ENCODE measurements around the gene RNF115.

RNF115 gene

DNA sequence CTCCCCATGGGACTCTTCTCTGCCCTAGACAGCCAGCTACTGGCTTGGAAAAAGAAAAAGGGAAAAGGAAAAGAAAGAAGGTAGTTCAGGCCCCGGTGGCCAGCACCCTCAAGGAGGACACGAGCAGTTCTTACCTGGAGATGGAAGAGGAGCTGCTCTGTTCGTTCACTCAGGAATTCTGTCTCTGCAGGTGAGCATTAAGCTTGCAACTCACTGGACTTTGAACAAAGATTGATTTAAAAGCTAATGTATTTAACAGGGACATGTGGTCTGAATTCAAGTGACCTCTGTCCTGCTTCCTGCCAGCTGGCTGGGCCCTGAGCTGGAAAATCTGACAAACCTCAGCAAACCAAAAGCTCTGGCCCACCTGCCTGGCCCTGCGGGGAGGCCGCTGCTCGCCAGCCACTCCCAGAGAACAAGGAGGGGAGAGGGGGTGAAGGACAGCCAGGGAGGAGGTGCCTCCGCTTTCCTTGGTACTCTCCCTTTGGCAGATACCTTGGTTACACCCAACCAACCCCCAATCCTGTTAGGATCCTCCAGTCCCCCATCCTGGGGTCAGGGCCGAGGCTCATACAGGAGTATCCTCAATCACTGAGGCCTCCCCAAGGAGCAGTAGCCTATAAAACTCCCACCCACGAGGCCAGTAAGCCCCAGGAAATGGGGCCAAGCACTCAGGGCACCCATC is 116.6 kb downstream of the RNF115 start, which contains the start of gene PDZK1:
Gene PDZK1 (minus strand): TSS at position 186 of the 685 bp plus-strand sequence. CDS start 19,347 bp downstream, outside the sequence.
- Histone ChIP-seq H3K27ac (replicated peaks; ENCODE audit: low read length) (no peak within 1 kb of the TSS), H3K14ac (ENCODE audit: low read length) (no peak within 1 kb of the TSS), H3K9ac (ENCODE audit: low read depth, low read length, poor library complexity) (no peak within 1 kb of the TSS), H3K36me3 (replicated peaks in 1 of 2; ENCODE audit: control insufficient read depth in 2 of 2, insufficient read depth in 2 of 2, low read length in 2 of 2) (no peaks in the 10 kb centered on the region), H2AFZ (ENCODE audit: low read length) (peak within 1 kb of the TSS; percentile 32), H3K4ac (ENCODE audit: low read length) (no peak within 1 kb of the TSS), H3K4me2 (ENCODE audit: insufficient read depth, low read length, poor library complexity, severe bottlenecking) (no peak within 1 kb of the TSS), H4K91ac (ENCODE audit: low read depth, low read length, poor library complexity) (no peak within 1 kb of the TSS), H3K23ac (ENCODE audit: low read depth, low read length, poor library complexity) (no peak within 1 kb of the TSS), H3K18ac (ENCODE audit: low read length) (peak within 1 kb of the TSS; percentile 32), H3K9me3 (replicated peaks in 1 of 2; ENCODE audit: control insufficient read depth in 2 of 2, insufficient read depth in 1 of 2, low read depth in 1 of 2, low read length in 2 of 2) (no peaks in the 10 kb centered on the region), H3K79me1 (ENCODE audit: low read depth, low read length) (no peaks in the 10 kb centered on the region), H3K4me3 (ENCODE audit: low read length in 2 of 2) (no peak within 1 kb of the TSS), H4K8ac (ENCODE audit: low read depth, low read length) (no peak within 1 kb of the TSS), H2AK5ac (ENCODE audit: low read depth, low read length) (peak within 1 kb of the TSS; percentile 5), H2BK5ac (ENCODE audit: low read length) (no peak within 1 kb of the TSS), H2BK120ac (ENCODE audit: low read depth, low read length) (no peak within 1 kb of the TSS), H3K4me1 (ENCODE audit: control insufficient read depth in 2 of 2, insufficient read depth in 1 of 2, low read depth in 1 of 2, low read length in 2 of 2) (peaks cover 7 to 9% of the 10 kb centered on the region in 2 donors), H2BK15ac (ENCODE audit: low read length) (no peak within 1 kb of the TSS), H3K27me3 (ENCODE audit: control insufficient read depth in 3 of 3, insufficient read depth in 3 of 3, low read depth in 1 of 3, low read length in 3 of 3) (peaks cover 0 to 14% (median 0%) of the 10 kb centered on the region in 3 experiments), H2BK12ac (ENCODE audit: low read length) (no peak within 1 kb of the TSS)
- WGBS, 2 donors (ENCODE audit: extremely low coverage in 2 of 2, insufficient read length in 2 of 2, insufficient replicate concordance in 1 of 2), result no CpG with 5 or more reads among the region's 9 CpGs
- DNase-seq (ENCODE audit: low spot score), result no peak

DNA sequence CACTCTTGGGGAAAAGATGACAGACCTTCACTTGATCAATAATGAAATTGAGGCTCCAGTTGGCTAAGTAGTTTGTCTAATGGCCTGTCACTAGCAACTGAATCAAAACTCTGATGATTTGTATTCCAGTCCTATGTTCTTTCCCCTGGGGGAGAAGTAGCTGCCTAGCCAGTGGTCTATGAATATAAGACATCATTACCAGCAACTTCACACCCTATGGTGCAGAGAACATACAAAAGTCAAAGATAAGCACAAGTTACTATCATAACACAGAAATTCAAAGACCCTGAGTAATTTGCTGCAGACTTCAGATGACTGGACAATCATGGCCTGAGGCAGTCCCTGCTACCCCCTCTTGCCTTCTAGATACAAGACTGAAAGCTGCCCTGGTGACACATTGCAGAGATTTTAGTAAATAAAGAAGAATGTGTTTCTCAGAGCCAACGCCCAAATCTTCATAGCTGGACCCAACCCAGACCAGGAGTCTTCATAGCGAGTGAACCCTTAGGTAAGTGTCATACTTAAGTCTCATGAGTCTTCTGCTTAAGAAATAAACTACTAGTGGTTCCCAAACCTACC is 117.7 kb downstream of the RNF115 start:
- Histone ChIP-seq H2AFZ (ENCODE audit: low read length) (no peak overlapping the region), H3K36me3 (replicated peaks in 1 of 2; ENCODE audit: control insufficient read depth in 2 of 2, insufficient read depth in 2 of 2, low read length in 2 of 2) (no peaks in the 10 kb centered on the region), H2BK12ac (ENCODE audit: low read length) (no peak overlapping the region), H3K27ac (replicated peaks; ENCODE audit: low read length) (no peak overlapping the region), H3K4me1 (ENCODE audit: control insufficient read depth in 2 of 2, insufficient read depth in 1 of 2, low read depth in 1 of 2, low read length in 2 of 2) (peaks cover 7 to 9% of the 10 kb centered on the region in 2 donors), H3K14ac (ENCODE audit: low read length) (no peak overlapping the region), H3K23ac (ENCODE audit: low read depth, low read length, poor library complexity) (no peak overlapping the region), H3K18ac (ENCODE audit: low read length) (no peak overlapping the region), H2BK5ac (ENCODE audit: low read length) (no peak overlapping the region), H3K9me3 (replicated peaks in 1 of 2; ENCODE audit: control insufficient read depth in 2 of 2, insufficient read depth in 1 of 2, low read depth in 1 of 2, low read length in 2 of 2) (no peaks in the 10 kb centered on the region), H2AK5ac (ENCODE audit: low read depth, low read length) (no peak overlapping the region), H3K79me1 (ENCODE audit: low read depth, low read length) (no peaks in the 10 kb centered on the region), H3K4ac (ENCODE audit: low read length) (no peak overlapping the region), H4K8ac (ENCODE audit: low read depth, low read length) (no peak overlapping the region), H3K27me3 (ENCODE audit: control insufficient read depth in 3 of 3, insufficient read depth in 3 of 3, low read depth in 1 of 3, low read length in 3 of 3) (peaks cover 0 to 14% (median 0%) of the 10 kb centered on the region in 3 experiments), H3K4me2 (ENCODE audit: insufficient read depth, low read length, poor library complexity, severe bottlenecking) (no peak overlapping the region), H2BK120ac (ENCODE audit: low read depth, low read length) (no peak overlapping the region), H2BK15ac (ENCODE audit: low read length) (no peak overlapping the region), H3K4me3 (ENCODE audit: low read length in 2 of 2) (no peak overlapping the region), H3K9ac (ENCODE audit: low read depth, low read length, poor library complexity) (no peak overlapping the region), H4K91ac (ENCODE audit: low read depth, low read length, poor library complexity) (no peak overlapping the region)
- whole genome bisulfite sequencing, 2 donors (ENCODE audit: extremely low coverage in 2 of 2, insufficient read length in 2 of 2, insufficient replicate concordance in 1 of 2), result no CpG with 5 or more reads among the region's 2 CpGs
- DNase-seq (ENCODE audit: low spot score), result no peak

DNA sequence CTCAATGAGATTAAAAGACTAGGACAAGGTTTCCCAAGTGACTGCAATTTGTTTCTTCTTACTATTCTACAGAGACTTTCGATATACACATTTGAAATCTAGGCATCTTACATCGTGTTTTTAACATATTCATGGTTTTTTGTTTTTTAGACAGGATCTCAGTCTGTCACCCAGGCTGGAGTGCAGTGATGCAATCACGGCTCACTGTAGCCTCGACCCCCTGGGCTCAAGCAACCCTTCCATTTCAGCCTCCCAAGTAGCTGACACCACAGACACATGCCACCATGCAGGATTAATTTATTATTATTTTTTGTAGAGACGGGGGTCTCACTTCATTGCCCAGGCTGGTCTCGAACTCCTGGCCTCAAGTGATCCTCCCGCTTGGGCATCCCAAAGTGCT is 118.3 kb downstream of the RNF115 start:
- Histone ChIP-seq H3K79me1 (ENCODE audit: low read depth, low read length) (no peaks in the 10 kb centered on the region), H3K4me1 (ENCODE audit: control insufficient read depth in 2 of 2, insufficient read depth in 1 of 2, low read depth in 1 of 2, low read length in 2 of 2) (peaks cover 7 to 9% of the 10 kb centered on the region in 2 donors), H2AK5ac (ENCODE audit: low read depth, low read length) (no peak overlapping the region), H4K8ac (ENCODE audit: low read depth, low read length) (no peak overlapping the region), H4K91ac (ENCODE audit: low read depth, low read length, poor library complexity) (no peak overlapping the region), H3K9ac (ENCODE audit: low read depth, low read length, poor library complexity) (no peak overlapping the region), H2BK15ac (ENCODE audit: low read length) (no peak overlapping the region), H2BK12ac (ENCODE audit: low read length) (no peak overlapping the region), H2AFZ (ENCODE audit: low read length) (no peak overlapping the region), H3K9me3 (replicated peaks in 1 of 2; ENCODE audit: control insufficient read depth in 2 of 2, insufficient read depth in 1 of 2, low read depth in 1 of 2, low read length in 2 of 2) (no peaks in the 10 kb centered on the region), H3K4me2 (ENCODE audit: insufficient read depth, low read length, poor library complexity, severe bottlenecking) (no peak overlapping the region), H3K27me3 (ENCODE audit: control insufficient read depth in 3 of 3, insufficient read depth in 3 of 3, low read depth in 1 of 3, low read length in 3 of 3) (peaks cover 0 to 14% (median 0%) of the 10 kb centered on the region in 3 experiments), H3K23ac (ENCODE audit: low read depth, low read length, poor library complexity) (no peak overlapping the region), H3K14ac (ENCODE audit: low read length) (no peak overlapping the region), H2BK120ac (ENCODE audit: low read depth, low read length) (no peak overlapping the region), H3K4me3 (ENCODE audit: low read length in 2 of 2) (no peak overlapping the region), H3K36me3 (replicated peaks in 1 of 2; ENCODE audit: control insufficient read depth in 2 of 2, insufficient read depth in 2 of 2, low read length in 2 of 2) (no peaks in the 10 kb centered on the region), H2BK5ac (ENCODE audit: low read length) (no peak overlapping the region), H3K4ac (ENCODE audit: low read length) (no peak overlapping the region), H3K18ac (ENCODE audit: low read length) (no peak overlapping the region), H3K27ac (replicated peaks; ENCODE audit: low read length) (no peak overlapping the region)
- WGBS, 2 donors (ENCODE audit: extremely low coverage in 2 of 2, insufficient read length in 2 of 2, insufficient replicate concordance in 1 of 2), result no CpG with 5 or more reads among the region's 7 CpGs
- no peak for DNase-seq (ENCODE audit: low spot score)

DNA sequence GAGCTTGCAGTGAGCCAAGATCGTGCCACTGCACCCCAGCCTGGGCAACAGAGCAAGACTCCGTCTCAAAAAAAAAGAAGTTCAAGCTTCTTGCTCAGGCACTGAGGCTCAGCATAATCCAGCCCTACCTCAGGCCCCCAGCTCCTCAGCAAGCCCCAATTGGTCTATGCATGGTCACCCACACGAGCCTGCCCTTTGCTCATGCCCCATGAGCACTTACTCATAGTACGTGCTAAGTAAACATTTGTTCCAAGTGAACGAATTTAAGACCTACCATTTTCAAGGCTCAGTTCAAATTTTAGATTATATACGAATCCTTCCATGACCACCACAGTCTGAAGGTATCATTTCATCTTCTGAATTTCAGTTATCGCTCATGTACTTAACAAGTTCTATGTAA is 121.1 kb downstream of the RNF115 start:
- Histone ChIP-seq H2BK12ac (ENCODE audit: low read length) (no peak overlapping the region), H4K91ac (ENCODE audit: low read depth, low read length, poor library complexity) (no peak overlapping the region), H3K14ac (ENCODE audit: low read length) (no peak overlapping the region), H2AK5ac (ENCODE audit: low read depth, low read length) (no peak overlapping the region), H2AFZ (ENCODE audit: low read length) (no peak overlapping the region), H3K79me1 (ENCODE audit: low read depth, low read length) (no peaks in the 10 kb centered on the region), H3K4me2 (ENCODE audit: insufficient read depth, low read length, poor library complexity, severe bottlenecking) (no peak overlapping the region), H3K23ac (ENCODE audit: low read depth, low read length, poor library complexity) (no peak overlapping the region), H3K27me3 (ENCODE audit: control insufficient read depth in 3 of 3, insufficient read depth in 3 of 3, low read depth in 1 of 3, low read length in 3 of 3) (peaks cover 0 to 15% (median 0%) of the 10 kb centered on the region in 3 experiments), H2BK15ac (ENCODE audit: low read length) (no peak overlapping the region), H3K4ac (ENCODE audit: low read length) (no peak overlapping the region), H3K18ac (ENCODE audit: low read length) (no peak overlapping the region), H3K9ac (ENCODE audit: low read depth, low read length, poor library complexity) (no peak overlapping the region), H2BK5ac (ENCODE audit: low read length) (no peak overlapping the region), H3K4me3 (ENCODE audit: low read length in 2 of 2) (no peak overlapping the region), H3K9me3 (replicated peaks in 1 of 2; ENCODE audit: control insufficient read depth in 2 of 2, insufficient read depth in 1 of 2, low read depth in 1 of 2, low read length in 2 of 2) (no peaks in the 10 kb centered on the region), H3K36me3 (replicated peaks in 1 of 2; ENCODE audit: control insufficient read depth in 2 of 2, insufficient read depth in 2 of 2, low read length in 2 of 2) (no peaks in the 10 kb centered on the region), H3K27ac (replicated peaks; ENCODE audit: low read length) (no peak overlapping the region), H4K8ac (ENCODE audit: low read depth, low read length) (no peak overlapping the region), H2BK120ac (ENCODE audit: low read depth, low read length) (no peak overlapping the region), H3K4me1 (ENCODE audit: control insufficient read depth in 2 of 2, insufficient read depth in 1 of 2, low read depth in 1 of 2, low read length in 2 of 2) (peaks cover 4 to 6% of the 10 kb centered on the region in 2 donors)
- DNase-seq (ENCODE audit: low spot score), result no peak
- no CpG with 5 or more reads among the region's 7 CpGs for WGBS, 2 donors (ENCODE audit: extremely low coverage in 2 of 2, insufficient read length in 2 of 2, insufficient replicate concordance in 1 of 2)

Data from neuronal stem cell (in vitro differentiated cells).